Measurements from ENCODE around the gene MAPK9.

DNA sequence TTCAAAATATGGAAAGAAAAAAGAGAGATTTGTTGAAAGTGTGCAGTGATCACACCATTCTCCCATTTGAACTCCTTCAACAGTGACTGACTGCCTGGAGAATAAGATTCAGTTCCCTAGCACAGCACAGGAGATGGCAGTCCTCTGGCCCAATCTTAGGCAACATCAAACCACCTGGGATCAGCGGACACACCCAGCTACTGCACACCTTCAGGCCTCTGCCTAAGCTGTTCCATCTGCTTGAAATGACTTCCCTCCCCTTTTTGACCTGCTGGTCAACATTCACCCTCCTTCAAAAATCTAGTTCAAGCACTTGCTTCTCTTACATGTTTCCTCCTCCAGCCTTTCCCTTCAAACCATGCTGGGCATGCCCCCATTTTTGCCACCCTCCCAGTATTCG lies 4.5 kb downstream of the MAPK9 start:
- TF ChIP-seq SP1 (IDR thresholded peaks at IDR 0.05; ENCODE audit: low read depth) = no peak
- no peak for TF ChIP-seq ZFX (IDR thresholded peaks at IDR 0.05)
- TF ChIP-seq POLR2AphosphoS5 (IDR thresholded peaks at IDR 0.05; ENCODE audit: low read depth, low read length) = no peak
- no peak for TF ChIP-seq POLR2A (IDR thresholded peaks at IDR 0.05; ENCODE audit: borderline replicate concordance, extremely low read depth, insufficient read depth, insufficient read length)
- no peak for TF ChIP-seq YY1 (IDR thresholded peaks at IDR 0.05; ENCODE audit: extremely low read depth, insufficient replicate concordance, low read depth, low read length)
- TF ChIP-seq, protein P1, sequence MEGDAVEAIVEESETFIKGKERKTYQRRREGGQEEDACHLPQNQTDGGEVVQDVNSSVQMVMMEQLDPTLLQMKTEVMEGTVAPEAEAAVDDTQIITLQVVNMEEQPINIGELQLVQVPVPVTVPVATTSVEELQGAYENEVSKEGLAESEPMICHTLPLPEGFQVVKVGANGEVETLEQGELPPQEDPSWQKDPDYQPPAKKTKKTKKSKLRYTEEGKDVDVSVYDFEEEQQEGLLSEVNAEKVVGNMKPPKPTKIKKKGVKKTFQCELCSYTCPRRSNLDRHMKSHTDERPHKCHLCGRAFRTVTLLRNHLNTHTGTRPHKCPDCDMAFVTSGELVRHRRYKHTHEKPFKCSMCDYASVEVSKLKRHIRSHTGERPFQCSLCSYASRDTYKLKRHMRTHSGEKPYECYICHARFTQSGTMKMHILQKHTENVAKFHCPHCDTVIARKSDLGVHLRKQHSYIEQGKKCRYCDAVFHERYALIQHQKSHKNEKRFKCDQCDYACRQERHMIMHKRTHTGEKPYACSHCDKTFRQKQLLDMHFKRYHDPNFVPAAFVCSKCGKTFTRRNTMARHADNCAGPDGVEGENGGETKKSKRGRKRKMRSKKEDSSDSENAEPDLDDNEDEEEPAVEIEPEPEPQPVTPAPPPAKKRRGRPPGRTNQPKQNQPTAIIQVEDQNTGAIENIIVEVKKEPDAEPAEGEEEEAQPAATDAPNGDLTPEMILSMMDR (IDR thresholded peaks at IDR 0.05 in 2 of 3, conservative IDR thresholded peaks at IDR 0.05 in 1 of 3; ENCODE audit: borderline replicate concordance in 1 of 3, insufficient read depth in 1 of 3, low read depth in 2 of 3, low read length in 2 of 3) = no peak
- no peak for TF ChIP-seq JUND (IDR thresholded peaks at IDR 0.05)
- TF ChIP-seq, protein P2, sequence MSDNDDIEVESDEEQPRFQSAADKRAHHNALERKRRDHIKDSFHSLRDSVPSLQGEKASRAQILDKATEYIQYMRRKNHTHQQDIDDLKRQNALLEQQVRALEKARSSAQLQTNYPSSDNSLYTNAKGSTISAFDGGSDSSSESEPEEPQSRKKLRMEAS (IDR thresholded peaks at IDR 0.05) = no peak
- TF ChIP-seq CEBPB (IDR thresholded peaks at IDR 0.05; ENCODE audit: low read depth) = no peak
- TF ChIP-seq RAD21 (IDR thresholded peaks at IDR 0.05; ENCODE audit: low read depth) = no peak
- no peak for TF ChIP-seq EZH2 (IDR thresholded peaks at IDR 0.05)
- no peak for TF ChIP-seq ZNF274 (IDR thresholded peaks at IDR 0.05; ENCODE audit: low read depth, low read length)

Measured in HCT116 (cell line).